ENCODE measurements around the gene VCX2. TPM values are rescaled to one million over a fixed set of nuclear protein-coding genes. Genes with fewer than 3 reads are reported as not detected.
"Not testable (repeated sequence)": the region's sequence is repeated elsewhere in the genome, so short reads cannot be mapped to it uniquely, and the experiment has no call there.

The VCX2 gene
- total RNA-seq: not detected in 2 replicates

GRCh38 chrX:8171169-8171568, at the start of gene VCX2:
Gene VCX2 (minus strand): TSS chrX:8171267. CDS start chrX:8170643, 624 bp downstream.
- not testable (repeated sequence) for DNase-seq (ENCODE audit: low read depth); H3K36me3 ChIP-seq (ENCODE audit: control insufficient read depth, insufficient read depth, low read length); H3K4me3 ChIP-seq (ENCODE audit: low read depth, low read length); FAIRE-seq; H3K27me3 ChIP-seq (ENCODE audit: control insufficient read depth, insufficient read depth, low read length)

GRCh38 chrX:8204943-8205342, 33.9 kb upstream of the VCX2 start:
- no peak for FAIRE-seq
- Histone ChIP-seq H3K36me3 (ENCODE audit: control insufficient read depth, insufficient read depth, low read length) (no peaks in the 10 kb centered on the region), H3K27me3 (ENCODE audit: control insufficient read depth, insufficient read depth, low read length) (no peaks in the 10 kb centered on the region), H3K4me3 (ENCODE audit: low read depth, low read length) (no peak overlapping the region)
- no peak for DNase-seq (ENCODE audit: low read depth)
- TF ChIP-seq, protein P1, sequence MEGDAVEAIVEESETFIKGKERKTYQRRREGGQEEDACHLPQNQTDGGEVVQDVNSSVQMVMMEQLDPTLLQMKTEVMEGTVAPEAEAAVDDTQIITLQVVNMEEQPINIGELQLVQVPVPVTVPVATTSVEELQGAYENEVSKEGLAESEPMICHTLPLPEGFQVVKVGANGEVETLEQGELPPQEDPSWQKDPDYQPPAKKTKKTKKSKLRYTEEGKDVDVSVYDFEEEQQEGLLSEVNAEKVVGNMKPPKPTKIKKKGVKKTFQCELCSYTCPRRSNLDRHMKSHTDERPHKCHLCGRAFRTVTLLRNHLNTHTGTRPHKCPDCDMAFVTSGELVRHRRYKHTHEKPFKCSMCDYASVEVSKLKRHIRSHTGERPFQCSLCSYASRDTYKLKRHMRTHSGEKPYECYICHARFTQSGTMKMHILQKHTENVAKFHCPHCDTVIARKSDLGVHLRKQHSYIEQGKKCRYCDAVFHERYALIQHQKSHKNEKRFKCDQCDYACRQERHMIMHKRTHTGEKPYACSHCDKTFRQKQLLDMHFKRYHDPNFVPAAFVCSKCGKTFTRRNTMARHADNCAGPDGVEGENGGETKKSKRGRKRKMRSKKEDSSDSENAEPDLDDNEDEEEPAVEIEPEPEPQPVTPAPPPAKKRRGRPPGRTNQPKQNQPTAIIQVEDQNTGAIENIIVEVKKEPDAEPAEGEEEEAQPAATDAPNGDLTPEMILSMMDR (IDR thresholded peaks at IDR 0.05; ENCODE audit: insufficient read depth, low read length, severe bottlenecking): no peak

DNA sequence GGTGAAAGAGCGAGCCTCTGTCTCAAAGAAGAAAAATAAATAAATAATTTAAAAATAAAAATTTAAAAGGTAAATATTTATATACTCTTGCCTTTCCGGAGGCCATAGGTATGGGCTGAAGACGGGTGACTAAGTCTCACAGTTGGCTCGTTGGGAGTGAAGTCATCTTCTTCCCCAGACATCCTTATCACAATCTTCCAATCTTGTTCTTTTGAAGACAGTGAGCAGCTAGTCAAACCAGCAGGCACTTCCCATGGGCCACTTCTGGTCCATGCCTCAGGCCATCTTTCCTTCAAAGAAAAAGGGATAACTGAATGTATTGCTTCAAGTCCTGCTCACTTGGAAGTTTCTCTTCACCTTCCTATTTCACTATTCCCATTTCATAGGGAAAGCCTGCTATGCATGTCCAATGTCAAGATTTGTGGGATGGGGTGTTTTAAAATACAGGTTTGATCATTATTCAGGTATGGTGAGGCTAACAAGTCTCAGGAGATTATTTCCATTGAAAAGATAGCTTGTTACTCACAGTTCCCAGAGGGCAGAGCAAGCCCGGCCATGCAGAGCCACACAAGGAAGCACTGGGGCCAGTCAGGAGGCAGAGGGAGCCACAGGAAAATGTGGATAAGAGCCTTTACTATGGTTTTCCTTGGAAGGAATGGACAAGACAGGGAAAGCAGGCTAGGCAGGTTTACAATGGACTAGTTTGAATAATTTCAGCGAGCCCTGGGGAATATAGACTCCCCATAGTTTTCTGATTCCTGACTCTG, 33.3 kb upstream of the VCX2 start:
- TF ChIP-seq, protein P1 (IDR thresholded peaks at IDR 0.05; ENCODE audit: insufficient read depth, low read length, severe bottlenecking): no peak

GRCh38 chrX:8201896-8202331, 30.8 kb upstream of the VCX2 start:
- no peaks in the 10 kb centered on the region for H3K36me3 ChIP-seq (ENCODE audit: control insufficient read depth, insufficient read depth, low read length)
- FAIRE-seq (no peak), DNase-seq (ENCODE audit: low read depth) (no peak)
- H3K27me3 ChIP-seq (ENCODE audit: control insufficient read depth, insufficient read depth, low read length): no peaks in the 10 kb centered on the region
- TF ChIP-seq, protein P1 (IDR thresholded peaks at IDR 0.05; ENCODE audit: insufficient read depth, low read length, severe bottlenecking): no peak
- H3K4me3 ChIP-seq (ENCODE audit: low read depth, low read length): no peak overlapping the region

More for the DNA sequence above, 33.3 kb upstream of the VCX2 start:
- Histone ChIP-seq H3K4me3 (ENCODE audit: low read depth, low read length) (no peak overlapping the region), H3K36me3 (ENCODE audit: control insufficient read depth, insufficient read depth, low read length) (no peaks in the 10 kb centered on the region), H3K27me3 (ENCODE audit: control insufficient read depth, insufficient read depth, low read length) (no peaks in the 10 kb centered on the region)
- peak; percentile 79 for DNase-seq (ENCODE audit: low read depth)
- no peak for FAIRE-seq

GRCh38 chrX:8196776-8197175, 25.7 kb upstream of the VCX2 start:
- Histone ChIP-seq H3K4me3 (ENCODE audit: low read depth, low read length) (no peak overlapping the region), H3K27me3 (ENCODE audit: control insufficient read depth, insufficient read depth, low read length) (no peaks in the 10 kb centered on the region), H3K36me3 (ENCODE audit: control insufficient read depth, insufficient read depth, low read length) (no peaks in the 10 kb centered on the region)
- TF ChIP-seq, protein P1 (IDR thresholded peaks at IDR 0.05; ENCODE audit: insufficient read depth, low read length, severe bottlenecking): no peak
- no peak for FAIRE-seq
- no peak for DNase-seq (ENCODE audit: low read depth)

DNA sequence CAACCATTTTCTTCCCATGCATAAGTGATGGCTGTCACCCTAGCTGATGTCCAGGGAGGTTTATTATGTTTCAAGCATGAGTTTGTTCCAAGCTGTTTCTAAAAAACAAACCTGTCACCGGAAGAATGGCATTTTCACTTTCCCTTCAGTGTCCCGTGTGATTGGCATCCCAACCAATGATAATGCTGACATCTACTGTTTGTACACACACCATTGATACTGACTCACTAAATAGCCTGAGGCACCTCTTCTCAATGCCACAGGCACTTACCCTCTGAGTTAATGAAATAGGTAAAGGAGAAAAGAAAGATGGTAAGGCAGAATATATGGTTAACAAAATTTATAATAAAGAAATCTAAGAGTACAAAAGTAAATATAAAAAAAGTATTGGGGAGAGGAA, 23.1 kb upstream of the VCX2 start:
- Histone ChIP-seq H3K4me3 (ENCODE audit: low read depth, low read length) (no peak overlapping the region), H3K36me3 (ENCODE audit: control insufficient read depth, insufficient read depth, low read length) (no peaks in the 10 kb centered on the region), H3K27me3 (ENCODE audit: control insufficient read depth, insufficient read depth, low read length) (no peaks in the 10 kb centered on the region)
- peak; percentile 28 for DNase-seq (ENCODE audit: low read depth)
- TF ChIP-seq, protein P1 (IDR thresholded peaks at IDR 0.05; ENCODE audit: insufficient read depth, low read length, severe bottlenecking): no peak
- no peak for FAIRE-seq

Data from bronchial epithelial cell (primary cell).